Fibroblast of skin of abdomen (primary cell): ENCODE results near the gene KNOP1. TPM values are rescaled to one million over a fixed set of nuclear protein-coding genes. Genes with fewer than 3 reads are reported as not detected.
A peak's percentile ranks its signal among the peaks of the same experiment; 100 is the strongest.

Experiments
- DNase-seq: peaks from one replicate; pipeline ENCODE4 v3.0.0-alpha.2; 2013
- polyA plus RNA-seq, 2 experiments: library from polyadenylated mRNA; unstranded; fragments of 120-200 nt; gene quantifications; one replicate each; pipeline ENCODE4 v1.2.1, GENCODE V29; 2013; ENCODE audit not compliant: insufficient read length in 2 of 2

KNOP1 gene, protein sequence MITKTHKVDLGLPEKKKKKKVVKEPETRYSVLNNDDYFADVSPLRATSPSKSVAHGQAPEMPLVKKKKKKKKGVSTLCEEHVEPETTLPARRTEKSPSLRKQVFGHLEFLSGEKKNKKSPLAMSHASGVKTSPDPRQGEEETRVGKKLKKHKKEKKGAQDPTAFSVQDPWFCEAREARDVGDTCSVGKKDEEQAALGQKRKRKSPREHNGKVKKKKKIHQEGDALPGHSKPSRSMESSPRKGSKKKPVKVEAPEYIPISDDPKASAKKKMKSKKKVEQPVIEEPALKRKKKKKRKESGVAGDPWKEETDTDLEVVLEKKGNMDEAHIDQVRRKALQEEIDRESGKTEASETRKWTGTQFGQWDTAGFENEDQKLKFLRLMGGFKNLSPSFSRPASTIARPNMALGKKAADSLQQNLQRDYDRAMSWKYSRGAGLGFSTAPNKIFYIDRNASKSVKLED
- 32.5 TPM for polyA plus RNA-seq (2013, experiment 1 of 2; ENCODE audit: insufficient read length)
- 31.0 TPM for polyA plus RNA-seq (2013, experiment 2 of 2; ENCODE audit: insufficient read length)

DNA sequence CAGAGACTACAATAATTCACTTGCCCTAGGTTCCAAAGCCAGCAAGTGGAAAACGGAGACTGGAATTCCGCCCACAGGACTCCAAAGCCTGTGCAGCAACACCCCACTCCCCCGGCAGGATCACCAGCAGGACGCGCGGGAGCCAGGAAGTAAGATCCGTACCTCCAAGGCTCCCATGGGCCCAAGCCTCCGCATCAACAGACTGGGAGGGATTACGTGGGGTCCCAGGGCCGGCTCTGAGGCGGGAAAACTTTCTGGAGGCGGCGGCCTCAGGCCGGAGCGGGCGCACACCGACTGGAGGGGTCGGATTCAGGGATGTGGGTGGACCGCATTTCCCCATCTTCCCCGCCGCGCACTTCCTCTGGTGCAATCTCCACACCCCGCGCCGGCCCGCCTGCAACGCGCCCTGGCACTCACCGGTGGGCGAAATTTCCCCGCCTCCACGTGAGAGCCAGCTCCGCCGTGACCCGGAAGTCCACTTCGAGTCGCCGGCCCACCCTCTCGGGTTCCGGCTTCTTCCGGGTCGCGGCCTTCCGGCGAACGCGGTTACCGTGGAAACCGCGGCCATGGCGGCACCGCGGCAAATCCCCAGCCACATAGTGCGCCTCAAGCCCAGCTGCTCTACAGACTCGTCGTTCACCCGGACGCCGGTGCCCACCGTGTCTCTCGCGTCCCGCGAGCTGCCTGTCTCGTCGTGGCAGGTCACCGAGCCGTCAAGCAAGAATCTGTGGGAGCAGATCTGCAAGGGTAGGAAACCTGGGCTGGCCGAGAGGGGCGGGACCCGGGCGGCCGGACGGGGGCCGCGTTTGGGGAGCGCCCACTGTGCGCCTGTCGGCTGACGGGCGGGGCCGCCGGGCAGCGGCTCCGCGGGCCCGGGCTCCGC, at the start of gene KNOP1, which contains the start of gene IQCK:
TSS of gene KNOP1 (minus strand) at position 487 of the 883 bp plus-strand sequence. CDS start 3,192 bp downstream, outside the sequence.
TSS of gene IQCK (plus strand) at position 531 of the 883 bp plus-strand sequence. CDS start at position 567, 36 bp downstream.
- DNase-seq, result peak; percentile 87

DNA sequence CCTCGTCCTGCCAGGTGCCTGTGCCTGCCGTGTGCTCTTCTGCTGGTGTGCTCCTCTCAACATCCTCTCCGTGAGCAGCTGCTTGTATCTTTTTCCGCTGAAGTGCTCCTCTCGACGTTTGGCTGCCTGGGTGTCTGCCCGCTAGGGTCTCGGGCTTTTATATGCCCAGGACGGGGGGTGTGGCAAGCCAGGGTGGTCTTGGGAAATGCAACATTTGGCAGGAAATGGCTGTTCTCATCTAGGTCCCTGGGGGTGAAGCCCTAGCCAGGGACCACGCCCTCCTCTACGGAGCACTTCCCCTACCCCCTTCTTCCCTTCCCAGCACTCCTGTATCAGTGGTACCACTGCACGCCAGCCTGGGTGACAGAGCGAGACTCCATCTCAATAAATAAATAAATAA, 49.5 kb upstream of the KNOP1 start:
- no peak for DNase-seq

DNA sequence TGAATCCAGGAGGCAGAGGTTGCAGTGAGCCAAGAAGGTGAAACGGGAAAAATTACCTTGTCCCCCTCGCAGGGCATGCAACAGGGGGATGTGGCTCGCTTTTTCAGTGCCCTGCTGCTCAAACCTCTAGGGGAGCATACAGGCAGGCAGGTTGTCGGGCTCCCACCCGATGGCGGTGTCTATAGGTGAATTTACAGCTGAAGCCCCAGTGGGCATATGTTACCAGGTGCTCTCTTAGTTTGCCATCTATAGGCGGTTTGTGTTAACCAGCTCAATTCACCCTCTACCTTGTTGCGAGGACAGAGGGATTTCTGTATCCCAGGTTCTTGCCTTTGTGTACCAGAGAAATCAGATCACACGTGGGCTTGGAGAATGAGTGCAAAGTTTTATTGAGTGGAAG, 49.0 kb upstream of the KNOP1 start:
- DNase-seq, result no peak

DNA sequence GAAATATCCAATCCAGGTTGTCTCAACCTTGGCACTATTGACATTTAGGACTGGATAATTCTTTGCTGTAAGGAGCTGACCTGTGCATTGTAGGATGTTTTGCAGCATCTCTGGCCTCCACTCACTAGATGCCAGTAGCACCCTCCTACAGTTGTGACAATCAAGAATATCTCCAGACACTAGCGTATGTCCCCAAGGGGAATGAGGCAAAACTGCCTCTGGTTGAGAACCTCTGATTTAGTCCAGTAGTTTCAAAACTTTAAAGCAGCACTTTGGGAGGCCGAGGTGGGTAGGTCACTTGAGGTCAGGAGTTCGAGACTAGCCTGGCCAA, 48.5 kb upstream of the KNOP1 start:
- no peak for DNase-seq

DNA sequence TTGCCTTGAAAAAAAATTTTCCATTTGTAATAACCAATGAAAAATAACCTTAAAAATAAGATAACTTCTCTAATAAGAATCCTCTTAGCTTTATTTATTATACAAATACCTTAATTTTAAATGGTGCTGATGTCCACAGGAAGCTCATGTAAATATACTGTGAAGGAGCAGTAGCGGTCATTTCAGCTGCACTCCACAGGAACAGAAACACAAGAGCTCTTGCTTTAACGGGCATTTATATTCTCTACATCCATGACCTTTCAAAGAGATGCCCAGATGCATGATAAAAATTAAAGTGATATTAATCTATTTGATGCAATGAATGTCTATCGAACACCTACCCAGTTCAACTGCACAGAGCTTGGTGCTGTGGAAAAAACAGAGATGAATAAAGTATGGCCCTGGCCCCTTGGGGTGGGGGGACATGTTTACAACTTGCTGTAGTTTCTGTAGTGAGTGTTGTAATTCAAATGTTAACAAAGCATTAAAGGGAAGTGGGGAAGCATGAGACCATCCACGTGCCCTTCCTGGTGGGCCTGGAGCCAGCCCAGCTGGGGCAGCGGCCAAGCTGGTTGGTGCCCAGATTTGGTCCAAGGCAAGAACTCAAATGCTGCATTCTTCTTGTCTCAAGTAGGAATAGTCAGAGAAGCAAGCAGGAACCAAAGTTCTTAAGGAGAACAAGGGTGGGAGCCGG, 48.0 kb upstream of the KNOP1 start:
- DNase-seq, result no peak

DNA sequence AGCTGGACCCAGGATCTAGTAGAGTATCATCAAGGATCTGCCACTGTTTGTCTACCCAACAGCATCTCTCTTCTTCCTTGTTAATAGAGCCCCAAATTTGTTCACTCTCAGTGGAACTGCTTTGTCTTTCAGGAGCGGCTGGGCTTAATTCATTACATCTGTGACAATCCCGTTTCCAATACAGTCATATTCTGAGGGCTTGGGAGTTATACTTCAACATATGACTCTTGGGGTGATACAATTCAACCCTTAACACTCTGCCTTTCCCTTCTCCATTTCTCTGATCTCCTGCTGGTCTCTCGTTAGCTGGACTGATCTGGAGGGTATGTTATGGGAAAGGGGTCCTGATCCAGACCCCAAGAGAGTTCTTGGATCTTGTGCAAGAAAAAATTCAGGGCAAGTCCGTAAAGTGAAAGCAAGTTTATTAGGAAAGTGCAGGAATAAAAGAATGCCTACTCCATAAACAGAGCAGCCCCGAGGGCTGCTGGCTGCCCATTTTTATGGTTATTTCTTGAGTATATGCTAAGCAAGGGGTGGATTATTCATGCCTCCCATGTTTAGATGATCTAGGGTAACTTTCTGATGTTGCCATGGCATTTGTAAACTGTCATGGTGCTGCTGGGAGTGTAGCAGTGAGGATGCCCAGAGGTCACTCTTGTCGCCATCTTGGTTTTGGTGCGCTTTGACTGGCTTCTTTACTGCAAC, 42.5 kb upstream of the KNOP1 start:
- DNase-seq, result no peak

DNA sequence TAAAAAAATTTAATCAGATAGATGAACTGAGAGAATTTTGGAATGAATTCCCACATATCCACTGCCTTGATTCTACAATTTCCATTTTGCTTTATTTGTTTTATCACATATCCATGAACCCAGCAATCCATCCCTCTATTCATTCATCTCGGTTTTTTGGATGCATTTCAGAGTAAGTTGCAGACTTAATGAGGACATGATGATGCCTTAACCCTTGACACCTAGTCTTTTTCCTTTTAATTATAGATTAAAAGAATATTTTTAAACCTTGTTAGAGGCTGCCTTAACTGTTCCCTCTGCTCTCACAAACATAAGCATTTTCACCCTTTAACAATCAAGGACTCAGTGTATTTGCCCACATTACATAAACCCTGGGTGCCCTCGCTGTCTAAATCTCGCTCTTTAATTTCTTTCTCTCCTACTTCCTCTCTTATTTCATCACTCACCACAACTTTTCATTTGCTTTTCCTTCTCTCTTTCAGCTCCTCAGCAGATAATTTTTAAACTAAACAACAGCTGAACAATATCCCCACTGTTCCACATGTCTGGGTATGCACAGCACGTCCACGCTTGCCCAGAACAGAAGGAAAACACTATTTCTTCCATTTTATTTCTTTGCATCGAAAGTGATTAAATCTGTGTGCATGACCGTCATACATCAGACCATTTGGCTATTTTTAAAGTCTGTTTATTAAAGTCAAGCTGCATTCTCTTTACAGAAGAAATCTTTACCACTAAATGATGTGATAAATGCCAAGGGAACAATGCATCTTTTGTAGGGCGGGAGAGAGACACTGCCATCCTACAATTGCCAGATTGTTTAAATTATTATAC, 40.0 kb upstream of the KNOP1 start:
- no peak for DNase-seq

DNA sequence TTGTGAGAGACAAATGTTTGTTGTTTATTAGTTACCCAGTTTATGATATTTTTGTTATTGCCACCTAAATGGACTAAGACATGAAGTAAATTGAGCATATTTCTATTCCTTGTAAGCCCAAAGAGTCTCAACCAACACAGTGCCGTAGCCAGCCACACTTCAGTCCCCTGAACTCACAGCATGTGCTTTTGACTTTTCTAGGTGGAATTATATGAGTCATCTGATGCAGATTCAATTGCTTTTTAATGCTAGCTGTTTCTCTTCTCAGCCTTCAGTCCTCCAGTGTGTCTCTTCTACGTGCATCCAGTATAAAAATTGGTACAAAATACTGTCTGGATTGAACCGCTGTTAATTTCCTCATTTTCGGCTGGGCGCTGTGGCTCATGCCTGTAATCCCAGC, 39.0 kb upstream of the KNOP1 start:
- peak; percentile 13 for DNase-seq

DNA sequence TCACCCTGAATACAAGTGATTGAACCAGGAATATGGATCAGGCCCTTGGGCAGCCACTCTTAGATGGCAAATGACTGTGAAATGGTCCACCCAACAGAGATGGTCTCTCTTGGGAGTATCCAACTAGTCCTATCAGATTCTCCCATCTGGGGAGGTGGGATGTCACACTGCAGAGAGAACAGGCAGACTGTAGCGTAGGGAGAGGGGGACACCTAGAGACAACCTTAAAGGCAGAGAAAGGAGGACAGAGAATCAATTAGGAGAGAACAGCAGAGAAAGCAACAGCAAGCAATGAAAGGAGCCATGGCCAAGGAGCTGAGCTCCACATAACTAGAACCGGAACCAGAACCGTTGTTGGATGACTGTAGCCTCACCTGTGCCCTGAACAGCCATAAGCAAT, 37.2 kb upstream of the KNOP1 start:
- no peak for DNase-seq

DNA sequence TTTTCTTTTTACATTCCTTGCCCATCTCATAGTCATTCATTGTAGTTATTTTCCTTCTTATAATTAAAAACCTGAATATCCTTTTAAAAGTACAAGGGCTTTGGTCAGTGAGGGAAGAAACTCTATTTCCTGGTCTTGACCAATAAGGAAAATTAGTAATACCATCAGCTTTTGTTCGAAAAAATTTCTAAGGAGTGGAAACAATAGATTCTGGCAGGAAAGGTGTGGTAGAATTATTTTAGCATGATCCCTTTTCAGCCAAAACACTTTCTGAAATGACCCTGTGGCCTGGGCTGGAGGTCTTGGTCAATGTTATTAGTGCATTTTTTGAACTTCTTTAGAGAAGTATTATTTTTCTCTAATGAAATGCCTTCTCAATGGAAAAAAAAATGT, 36.6 kb upstream of the KNOP1 start:
- no peak for DNase-seq

DNA sequence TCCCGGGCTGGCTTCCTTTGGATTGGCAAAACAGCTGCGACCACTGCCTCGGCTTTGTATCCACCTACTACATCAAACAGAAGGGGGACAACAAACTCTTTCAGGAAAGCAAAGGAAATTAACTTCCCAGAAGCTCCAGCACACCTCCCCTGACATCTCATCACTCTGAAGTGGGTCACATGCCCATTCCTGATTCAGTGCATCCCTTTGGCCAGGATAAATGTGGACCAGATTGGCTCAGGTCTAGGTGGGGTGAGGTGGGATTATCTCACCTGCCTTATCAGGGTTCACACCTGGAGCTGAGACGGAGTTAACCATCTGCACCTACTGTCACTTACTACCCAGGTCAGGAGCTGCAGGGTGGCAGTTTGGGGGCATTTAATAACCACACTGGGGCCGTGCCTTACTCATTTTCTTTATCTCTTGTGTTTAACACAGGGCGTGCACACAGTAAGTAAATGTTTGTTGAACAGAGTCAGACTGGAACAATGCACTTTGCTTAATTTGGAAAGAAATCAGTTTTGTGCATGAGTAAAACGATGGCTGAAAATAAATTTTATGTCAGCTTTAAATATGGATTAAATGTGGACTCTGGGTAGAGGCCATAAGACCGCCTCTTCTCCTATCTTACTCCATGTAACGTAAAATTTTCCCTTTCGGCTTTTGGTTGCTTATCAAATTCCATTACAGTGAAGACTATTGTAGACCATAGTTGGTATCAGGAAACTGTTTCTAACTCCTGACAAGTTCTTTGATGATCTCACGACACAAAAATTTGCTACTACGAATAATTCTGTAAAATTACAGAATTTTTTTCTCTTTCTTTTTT, 36.0 kb upstream of the KNOP1 start:
- DNase-seq, result peak; percentile 23

DNA sequence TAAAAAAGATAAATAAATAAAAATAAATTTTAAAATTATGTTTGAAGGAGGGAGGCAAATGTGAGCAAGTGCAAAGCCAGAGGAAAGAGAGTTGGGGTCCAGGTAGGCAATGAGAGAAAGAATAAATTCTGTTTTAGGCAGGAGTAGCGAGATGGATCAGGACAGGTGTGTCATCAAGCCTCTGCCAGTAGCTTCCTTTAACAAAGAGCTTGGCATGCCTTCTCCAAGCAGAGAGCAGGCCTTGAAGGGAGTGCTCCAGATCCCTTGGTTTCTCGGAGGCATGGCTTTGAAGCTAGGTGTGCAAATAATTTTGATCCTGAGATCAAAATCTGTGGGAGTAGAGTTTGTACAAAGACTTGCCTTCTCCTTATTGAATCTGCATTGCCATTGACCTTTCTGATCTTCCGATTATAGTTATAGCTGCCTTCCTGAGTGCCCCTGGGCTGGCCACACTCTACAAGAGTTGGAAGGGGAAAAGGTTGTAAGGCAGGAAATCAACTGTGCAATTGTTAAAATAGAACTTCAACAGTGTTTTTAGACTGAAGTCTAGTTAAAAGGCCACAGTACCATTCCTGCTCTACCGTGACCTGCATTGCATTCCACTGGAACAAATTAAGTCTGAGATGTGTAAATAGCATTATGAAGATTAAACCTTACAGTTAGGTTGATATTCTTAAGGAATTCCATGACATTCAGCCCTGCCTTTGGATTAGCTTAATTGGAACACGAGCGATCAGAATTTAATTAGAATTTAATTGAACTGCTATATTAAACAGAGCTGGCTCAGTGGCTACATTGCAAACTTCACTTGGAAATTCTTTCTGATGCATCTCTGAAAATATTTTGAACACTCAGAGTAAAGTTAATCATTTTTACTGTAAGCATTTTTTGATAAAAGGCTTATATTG, 33.7 kb upstream of the KNOP1 start:
- no peak for DNase-seq

DNA sequence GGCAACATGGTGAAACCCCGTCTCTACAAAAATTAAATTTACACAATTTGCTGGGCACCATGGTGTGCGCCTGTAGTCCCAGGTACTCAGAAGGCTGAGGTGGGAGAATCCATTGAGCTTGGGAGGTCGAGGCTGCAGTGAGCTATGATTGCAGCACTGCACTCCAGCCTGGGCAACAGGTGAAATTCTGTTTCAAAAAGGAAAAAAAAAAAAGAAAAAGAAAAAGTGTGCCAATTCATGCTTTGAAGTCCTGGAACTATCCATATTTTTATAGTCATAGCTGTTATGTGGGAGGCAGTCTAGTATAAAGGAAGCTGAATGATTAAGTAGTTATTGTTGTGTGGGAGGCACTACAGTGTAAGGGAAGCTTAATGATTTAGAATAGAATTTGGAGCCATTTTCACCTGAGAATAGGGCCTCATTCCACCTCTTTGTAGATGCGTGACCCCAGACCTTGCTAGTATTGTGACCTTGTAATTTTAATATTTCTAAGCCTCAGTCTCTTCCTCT, 31.6 kb upstream of the KNOP1 start:
- no peak for DNase-seq

DNA sequence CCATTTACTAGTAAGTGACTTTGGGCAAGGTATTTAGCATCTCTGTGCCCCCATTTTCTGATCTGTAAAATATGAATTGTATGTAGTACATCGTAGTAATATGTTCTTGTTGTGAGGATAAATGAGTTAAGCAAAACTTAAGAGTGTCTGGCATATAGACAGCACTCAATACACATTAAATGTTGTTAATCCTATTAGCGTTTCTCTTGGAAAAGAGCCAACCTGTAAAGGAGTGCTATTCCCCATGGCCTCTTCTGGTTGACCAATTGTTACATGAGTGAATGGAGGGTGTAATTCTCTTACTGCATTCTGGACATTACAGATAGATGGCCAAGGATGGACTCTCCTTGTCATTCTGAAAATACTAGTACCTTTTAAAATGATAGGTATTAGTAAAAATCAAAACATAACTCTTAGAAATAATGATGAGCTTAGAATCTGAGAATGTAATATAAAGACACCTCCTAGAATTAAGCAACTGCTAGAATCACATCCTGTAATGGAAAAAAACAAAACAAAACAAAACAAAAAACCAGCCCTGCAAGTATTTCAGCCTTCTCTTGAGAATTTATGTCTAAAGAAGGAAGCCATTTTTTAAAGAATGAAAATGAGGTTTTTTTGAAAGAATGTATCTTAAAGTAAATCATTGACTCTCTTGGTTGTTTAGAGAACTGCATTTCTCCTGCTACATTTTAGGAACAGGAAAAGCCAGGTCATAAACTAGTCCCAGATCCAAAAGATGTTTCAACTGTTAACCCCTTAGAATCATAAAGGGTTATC, 30.6 kb upstream of the KNOP1 start:
- no peak for DNase-seq

DNA sequence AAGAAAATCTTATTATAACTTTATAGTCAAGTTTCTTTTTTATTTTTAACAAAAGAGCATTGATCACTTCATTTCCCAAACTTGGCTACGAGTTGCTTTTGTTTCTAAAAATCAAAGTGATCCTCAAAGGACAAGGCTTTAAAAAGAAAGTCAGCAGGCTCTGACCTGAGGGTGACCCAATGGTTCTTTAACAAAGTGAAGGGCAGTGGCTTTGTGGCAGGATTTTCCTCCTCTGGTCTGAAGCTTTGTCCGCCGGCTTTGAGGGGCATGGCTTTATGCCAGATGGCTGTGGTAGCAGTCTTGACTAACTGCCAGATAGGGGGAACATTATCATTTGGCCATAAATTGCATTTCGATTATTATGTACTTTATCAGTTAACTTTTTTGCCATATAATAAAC, 28.5 kb upstream of the KNOP1 start:
- DNase-seq, result no peak

DNA sequence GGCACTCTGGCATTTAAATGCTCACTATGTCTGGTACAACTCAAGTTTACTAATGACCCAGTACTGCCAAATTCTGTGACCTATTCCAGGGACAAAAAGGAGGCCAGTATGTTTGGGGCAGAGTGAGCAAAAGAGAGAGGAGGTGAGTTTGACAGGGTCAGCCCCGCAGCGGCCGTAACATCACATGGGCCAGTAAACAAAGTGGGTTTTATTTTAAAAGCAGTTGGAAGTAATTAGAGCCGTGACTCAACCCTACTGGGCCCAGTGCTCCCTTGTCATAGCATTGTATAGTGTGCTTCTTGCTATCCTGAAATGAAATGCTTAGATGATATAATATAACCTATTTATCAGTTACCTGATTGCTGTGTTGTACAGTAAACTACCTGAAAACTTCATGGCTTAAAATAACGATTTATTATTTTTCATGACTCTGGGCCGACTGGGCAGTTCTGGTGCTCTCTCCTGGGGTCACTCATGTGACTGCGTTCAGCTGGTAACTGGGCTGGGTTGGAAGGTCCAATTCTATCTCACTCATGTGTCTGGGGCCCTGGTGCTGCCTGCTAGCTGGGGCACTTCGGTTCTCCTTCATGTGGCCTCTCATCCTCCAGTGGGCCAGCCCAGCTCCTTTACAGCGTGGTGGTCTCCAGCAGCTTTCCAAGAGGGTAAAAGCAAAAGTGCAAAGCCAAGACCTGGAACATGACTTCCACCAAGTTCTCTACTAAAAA, 27.4 kb upstream of the KNOP1 start:
- DNase-seq, result peak; percentile 16

DNA sequence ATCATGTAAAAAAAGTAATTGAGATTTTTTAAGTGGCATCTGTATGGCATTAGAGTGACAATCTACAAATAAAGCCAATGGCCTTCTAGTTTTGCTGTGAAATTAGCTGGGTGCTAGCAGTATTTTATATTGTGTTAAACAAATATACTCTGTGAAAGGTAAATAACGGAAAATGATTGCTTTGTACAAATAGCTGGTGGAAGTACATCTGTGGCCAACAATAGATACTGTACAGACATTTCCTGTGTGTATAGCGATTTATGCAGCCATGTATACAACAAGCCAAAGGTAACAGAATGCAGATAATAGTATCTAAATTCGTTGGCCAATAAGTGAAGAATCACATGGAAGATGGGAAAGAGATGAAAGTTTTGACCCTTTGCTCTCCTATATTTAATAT, 26.6 kb upstream of the KNOP1 start:
- DNase-seq, result no peak

DNA sequence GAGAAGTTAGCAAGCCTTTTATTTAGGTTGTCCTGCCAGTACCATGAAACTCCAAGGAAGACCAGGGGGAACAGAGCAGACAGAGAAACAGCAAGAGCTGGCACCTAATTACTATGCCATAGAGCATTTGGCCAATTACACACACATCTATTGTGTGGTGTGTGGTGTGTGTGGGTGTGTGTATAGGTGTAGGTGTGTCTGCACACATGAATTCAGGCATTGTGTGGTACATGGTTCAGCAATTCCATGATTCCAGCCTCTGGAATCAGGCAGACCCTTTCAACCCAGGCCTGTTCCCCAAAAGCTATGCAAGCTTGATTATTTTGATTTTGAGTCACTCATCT, 25.8 kb upstream of the KNOP1 start:
- DNase-seq, result no peak
